HG03060 (cell line): Measurements from ENCODE around the gene HOXB4.

Experiments used
- ATAC-seq: cut with Tn5 transposase; IDR thresholded peaks from one replicate; pipeline ENCODE4 v1.9.1; 2021; ENCODE audit warnings: low read depth, moderate number of reproducible peaks; ENCODE audit not compliant: unreplicated experiment

The HOXB4 gene

GRCh38 chr17:48615047-48615962, 37.2 kb upstream of the HOXB4 start, which contains the start of gene HOXB8:
Gene HOXB8, minus strand, starts transcription at chr17:48615292. Its CDS starts 588 bp downstream, at chr17:48614704.
- no peak for ATAC-seq

DNA sequence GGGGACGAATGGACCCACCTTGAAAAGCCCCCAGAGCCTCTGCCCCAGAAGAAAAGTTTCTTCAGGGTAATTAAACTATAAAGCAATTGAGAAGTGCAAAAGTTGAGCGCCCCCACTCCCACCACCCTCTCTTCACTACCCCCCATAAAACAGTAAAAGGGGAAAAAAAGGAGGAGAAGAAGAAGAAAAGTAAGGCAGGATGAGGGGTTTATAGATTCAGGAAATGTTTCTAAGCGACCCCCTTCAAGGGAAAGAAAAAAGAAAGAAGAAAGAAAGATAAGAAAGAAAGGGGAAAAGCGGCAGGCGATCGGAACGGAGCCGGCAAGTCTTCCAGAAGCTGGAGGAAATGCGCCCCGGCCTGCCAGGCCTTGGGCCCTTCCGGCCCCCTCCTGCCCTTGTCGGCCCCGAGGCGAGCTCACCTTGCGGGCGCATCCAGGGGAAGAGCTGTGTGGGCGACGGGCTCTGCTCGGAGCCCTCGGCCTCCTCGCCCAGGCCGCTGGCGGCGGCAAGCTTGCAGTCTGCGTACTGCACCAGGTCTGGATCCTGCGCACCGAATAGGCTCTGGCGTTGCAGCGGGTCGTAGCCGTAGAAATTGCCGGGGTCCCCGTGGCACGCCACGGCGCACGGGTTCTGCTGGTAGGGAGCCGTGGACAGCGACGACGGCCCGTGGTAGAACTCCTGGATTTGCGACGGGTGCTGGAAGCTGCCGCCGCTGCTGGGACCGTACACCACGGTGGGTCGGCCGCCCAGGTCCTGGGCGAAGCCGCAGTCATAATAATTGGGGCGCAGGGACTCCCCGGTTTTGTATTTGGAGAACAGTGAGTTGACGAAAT, 35.9 kb upstream of the HOXB4 start:
- no peak for ATAC-seq

DNA sequence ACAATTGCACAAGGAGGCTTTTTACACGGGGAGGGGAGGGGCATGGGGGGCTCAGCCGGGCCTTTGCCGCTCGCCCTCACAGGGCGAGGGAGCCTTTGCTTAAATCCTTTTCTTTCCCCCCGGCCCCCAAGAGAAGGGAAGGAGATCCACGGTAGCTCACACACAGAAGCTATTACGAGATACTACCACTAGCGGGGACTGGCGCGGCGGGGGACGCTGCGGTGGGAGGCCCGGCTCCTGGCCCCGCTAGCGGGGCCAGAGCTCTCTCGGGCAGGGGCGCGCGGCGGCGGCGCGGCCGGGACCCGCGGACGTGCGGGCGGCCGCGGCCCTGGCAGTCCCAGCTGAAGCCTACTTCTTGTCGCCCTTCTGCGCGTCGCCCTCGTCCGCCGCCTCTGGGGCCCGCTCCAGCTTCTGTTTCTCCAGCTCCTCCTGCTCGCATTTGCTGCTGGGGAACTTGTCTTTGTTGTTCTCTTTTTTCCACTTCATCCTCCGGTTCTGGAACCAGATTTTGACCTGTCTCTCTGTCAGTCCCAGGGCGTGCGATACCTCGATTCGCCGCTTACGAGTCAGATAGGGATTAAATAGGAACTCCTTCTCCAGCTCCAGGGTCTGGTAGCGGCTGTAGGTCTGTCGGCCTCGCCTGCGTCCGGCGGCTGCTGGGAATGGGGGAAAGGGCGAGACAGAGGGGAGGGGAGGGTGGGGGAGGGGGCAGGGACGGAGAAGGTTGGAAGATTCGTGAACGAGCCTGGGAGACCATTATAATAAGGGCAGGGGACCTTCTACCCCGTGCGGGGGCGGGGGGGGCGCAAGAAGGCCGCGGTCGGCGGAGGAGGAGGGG, 34.9 kb upstream of the HOXB4 start:
- ATAC-seq = no peak

DNA sequence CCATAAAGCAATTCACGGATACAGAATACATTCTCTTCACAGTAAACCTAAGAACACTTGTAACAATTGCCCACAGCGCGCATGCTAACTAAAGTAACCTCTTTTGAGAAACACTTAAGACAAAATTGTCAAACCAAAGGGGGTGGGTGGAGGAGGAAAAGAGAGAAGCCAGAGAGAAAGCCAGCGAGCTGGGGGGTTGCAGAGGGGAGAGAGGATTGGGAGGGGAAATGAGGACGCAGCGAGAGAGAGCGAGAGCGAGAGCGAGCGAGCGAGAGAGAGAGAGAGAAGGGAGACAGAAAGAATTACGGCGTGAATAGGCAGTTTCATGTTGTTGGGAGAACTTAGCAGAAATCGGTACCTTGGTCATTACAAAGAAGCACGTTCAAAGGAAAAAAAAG, 34.3 kb upstream of the HOXB4 start:
- ATAC-seq = no peak

DNA sequence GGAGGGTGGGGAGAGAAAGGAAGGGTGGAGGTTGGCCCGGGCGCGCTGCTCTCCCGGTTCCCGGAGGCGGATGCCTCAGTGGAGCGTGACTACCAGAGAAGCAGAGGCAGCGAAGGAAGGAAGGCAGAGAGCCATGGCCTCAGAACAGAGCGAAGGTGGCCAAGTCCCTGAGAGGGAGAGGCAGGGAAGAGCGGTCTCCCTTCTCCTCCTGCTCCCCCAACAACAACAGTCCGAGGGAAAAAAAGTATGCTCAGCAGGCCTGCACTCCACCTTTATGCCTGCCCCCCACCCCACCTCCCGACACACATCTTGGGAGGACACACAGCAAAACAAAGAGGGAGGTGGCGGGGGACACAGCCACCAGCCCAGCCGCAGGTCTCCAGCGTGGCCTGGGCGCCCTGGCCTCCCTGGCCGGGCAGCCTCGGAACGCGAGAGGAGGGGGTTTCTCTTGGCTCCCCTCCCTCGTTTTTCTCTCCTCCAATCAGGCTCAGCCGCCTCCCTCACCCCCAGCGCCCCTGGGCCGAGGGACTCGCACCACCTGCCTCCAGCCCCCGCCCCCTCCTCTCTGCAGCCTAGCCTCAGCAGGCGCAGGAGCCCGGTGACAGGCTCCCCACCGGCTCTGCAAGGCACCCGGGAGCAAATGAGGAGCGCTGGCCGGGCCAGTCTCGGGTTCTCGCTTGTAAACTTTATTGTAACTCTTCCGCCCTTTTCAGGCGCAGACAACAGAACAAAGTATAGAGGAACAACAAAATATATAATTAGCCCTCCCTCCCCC, 33.7 kb upstream of the HOXB4 start:
- no peak for ATAC-seq

GRCh38 chr17:48611213-48611612, 33.1 kb upstream of the HOXB4 start:
- no peak for ATAC-seq

DNA sequence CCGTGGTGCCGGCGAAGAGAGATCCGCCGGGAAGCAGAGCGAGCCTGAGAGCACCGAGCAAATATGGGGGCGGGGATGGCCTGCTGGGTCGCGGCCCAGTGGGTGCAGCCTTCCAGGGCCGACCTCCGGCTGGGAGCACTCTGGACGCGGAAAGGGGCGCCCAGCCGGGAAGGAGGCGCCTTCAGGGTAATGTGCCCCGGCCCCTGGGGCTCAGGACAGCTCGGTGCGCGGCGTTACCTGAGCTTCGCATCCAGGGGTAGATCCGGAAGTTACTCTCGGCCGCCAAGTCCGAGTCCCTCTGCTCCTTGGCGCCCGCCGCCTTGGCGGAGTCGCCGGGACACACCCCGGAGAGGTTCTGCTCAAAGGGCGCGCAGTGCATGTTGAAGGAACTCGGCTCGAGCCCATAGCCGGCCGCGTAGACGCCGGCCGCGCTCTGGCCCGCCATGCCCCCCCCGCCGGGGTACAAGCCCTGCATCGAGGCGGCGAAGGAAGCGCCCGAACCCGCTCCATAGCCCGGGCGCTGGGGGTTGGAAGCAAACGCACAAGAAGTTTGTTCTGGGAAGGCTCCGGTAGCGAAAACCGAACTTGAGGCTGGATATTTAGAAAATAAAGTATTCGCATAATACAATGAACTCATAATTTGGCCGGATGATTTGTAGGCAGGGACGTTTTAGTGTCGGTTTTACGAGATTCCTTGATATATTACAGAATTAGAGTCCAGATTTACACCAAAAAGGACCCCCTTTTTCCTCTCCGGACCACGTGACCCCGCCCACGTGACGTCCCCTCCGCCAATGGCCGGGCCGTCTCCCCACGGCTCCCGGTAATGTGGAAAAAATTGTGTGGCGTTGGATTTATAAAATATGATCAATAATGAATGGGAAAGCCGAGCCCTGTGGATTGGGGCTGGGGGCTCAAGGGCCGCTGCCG, 32.4 kb upstream of the HOXB4 start, which contains the start of gene HOXB7:
HOXB7 (minus strand) TSS at position 736 of the 930 bp plus-strand sequence; CDS start at position 637, 99 bp downstream.
- no peak for ATAC-seq

DNA sequence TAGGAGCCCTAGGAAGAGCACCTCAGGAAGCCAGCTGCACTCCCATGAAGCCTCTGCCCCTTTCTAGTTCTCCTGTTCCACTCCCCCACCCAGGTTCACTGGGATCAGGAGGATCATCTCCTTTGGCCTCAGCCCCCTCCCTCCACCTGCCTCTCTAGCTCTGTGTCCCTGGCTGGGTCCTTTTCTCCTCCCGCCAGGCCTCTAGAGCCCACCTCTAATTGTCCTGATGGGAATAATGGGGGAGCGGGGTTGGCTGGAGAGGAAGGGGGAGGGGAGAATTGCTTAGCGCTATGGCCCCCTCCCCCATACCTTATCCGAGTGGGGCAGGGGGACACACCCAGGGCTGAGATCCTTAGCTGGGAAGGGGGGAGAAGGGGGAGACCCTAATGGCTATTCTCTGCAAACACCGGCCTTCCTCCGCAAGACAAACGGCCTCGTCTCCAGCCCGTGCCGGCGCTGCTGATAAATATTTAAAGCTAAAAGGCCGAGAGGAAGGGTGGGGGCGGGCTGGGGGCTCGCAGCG, 31.7 kb upstream of the HOXB4 start:
- no peak for ATAC-seq

- ATAC-seq = no peak
These were observed 30.9 kb upstream of the HOXB4 start for GRCh38 chr17:48609033-48609432.

GRCh38 chr17:48608494-48608834, 30.3 kb upstream of the HOXB4 start:
- no peak for ATAC-seq

DNA sequence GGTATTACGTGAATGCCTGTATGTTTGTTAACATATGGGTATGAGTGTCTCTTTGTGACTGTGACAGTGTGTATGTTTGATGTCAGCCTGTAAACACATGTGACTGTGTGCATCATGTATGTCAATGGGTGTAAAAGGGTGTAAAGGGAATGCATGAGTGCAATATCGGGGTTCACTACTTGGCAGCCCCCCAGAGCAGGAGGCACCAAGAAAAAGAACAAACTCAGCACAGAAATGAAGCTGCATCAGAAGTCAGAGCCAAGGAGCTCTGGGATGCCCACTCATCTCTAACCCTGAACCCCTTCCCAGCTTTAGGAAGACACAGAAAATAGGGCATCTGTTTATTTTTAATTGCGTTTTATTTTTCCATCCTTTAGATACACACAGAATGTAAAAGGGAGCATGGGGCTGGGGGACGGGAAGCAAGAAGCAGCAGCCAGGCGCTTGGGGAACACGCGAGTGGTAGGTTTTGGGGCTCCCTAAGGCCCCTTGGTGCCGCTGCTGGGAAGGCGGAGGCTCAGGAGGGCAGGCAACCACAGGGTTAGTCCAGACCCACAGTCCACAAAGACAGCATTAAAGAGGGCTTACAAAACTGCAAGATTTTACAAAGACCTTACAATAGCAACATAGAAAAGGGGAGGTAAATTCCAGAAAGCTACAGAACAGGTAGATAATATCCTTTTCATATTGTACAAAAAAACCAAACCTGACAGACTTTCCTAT, 28.9 kb upstream of the HOXB4 start:
- no peak for ATAC-seq

DNA sequence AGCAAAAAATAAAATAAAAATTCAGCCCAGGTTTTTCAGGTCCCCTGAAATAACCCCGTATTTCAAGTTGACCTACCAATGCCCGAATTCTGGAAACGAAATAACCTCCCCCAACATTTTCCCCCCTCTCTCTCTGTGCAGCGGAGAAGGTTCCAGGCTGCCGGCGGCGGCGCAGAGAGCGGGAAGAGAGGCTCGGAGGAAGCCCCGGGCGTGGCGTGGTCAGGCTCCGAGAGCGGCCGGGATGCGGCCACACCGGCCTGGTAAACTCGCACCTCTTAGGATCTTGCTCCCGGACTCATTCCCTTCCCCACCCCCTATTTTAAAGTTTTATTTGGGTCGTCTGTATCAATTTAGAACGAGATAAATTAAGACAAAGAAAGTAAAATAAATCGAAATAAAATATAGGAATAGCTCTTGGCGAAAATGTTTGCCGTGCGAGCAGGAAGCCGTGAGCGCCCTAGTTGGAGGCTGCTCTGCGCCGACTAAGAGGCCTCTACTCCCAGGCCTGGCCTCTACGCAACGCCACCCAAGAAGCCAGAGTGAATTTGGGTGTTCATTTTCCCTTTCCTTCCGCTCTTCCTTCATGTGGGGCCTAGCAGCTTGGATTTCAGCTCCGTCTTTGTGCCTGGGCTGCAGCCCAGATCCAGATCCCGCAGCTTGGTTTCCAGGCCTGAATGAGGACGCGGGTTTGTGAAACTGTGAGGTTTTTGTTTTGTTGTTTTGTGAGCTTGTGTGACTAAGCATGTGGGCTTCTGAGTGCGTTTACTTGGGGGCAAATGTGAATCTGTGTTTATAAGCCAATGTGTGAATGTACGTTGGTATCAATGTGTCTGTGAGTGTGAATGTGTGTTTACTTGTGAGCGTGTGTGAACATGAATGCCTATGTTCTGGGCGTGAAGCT, 28.1 kb upstream of the HOXB4 start:
- no peak for ATAC-seq

DNA sequence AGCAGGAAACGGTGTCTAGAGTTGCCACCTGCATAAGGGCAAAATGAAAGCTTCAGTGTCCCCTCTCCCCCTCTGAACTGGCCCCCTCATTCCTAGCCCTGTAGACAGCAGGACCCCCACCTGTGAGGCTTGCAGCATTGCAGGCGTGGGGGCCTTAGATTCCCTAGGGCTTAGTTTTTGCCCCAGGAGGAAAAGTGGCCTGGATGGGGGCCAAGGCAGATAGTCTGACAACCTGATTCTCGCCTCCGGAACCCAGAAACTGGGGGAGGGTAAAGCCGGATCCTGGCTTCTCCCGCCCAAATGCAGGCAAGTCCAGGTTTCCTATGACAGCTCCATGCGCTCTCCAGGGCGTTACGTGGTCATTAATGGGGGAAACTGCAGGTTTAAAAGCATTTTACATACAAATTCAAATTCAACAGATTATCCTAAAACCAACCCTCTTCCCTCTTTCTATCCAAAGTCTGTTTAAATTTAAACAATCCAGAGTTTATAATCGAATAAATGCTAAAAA, 27.3 kb upstream of the HOXB4 start:
- no peak for ATAC-seq

- no peak for ATAC-seq
These were observed 26.7 kb upstream of the HOXB4 start, which contains the start of gene HOXB6 for GRCh38 chr17:48604770-48605329. Gene HOXB6, minus strand, starts transcription at chr17:48604986. Its CDS starts 6,836 bp downstream, at chr17:48598150.

- ATAC-seq = no peak
These were observed 26.0 kb upstream of the HOXB4 start for GRCh38 chr17:48603959-48604769.
